ENCODE data around the gene ATXN7L1. TPM values are rescaled to one million over a fixed set of nuclear protein-coding genes. Genes with fewer than 3 reads are reported as not detected.
"Not testable (repeated sequence)": the region's sequence is repeated elsewhere in the genome, so short reads cannot be mapped to it uniquely, and the experiment has no call there.

The ATXN7L1 gene
- total RNA-seq, 1 donor from 2014 or later, result 3.5 TPM

GRCh38 chr7:105805447-105806019, 70.9 kb downstream of the ATXN7L1 start:
- peak in 1 of 2 donors; percentile 36 for DNase-seq (ENCODE audit: low read depth in 2 of 2)

GRCh38 chr7:105803429-105803736, 73.0 kb downstream of the ATXN7L1 start:
- no peak for DNase-seq (ENCODE audit: low read depth in 2 of 2)

- DNase-seq (ENCODE audit: low read depth in 2 of 2), result no peak
These were observed 73.6 kb downstream of the ATXN7L1 start for GRCh38 chr7:105802604-105803428.

GRCh38 chr7:105800849-105801534, 75.4 kb downstream of the ATXN7L1 start:
- DNase-seq (ENCODE audit: low read depth in 2 of 2), result no peak

GRCh38 chr7:105800442-105800841, 76.0 kb downstream of the ATXN7L1 start:
- no peak for DNase-seq (ENCODE audit: low read depth in 2 of 2)

GRCh38 chr7:105799677-105800076, 76.7 kb downstream of the ATXN7L1 start:
- no peak for DNase-seq (ENCODE audit: low read depth in 2 of 2)

- DNase-seq (ENCODE audit: low read depth in 2 of 2), result no peak
These were observed 77.4 kb downstream of the ATXN7L1 start for GRCh38 chr7:105799006-105799405.

- no peak for DNase-seq (ENCODE audit: low read depth in 2 of 2)
These were observed 78.7 kb downstream of the ATXN7L1 start for GRCh38 chr7:105797652-105798051.

- DNase-seq (ENCODE audit: low read depth in 2 of 2), result no peak
These were observed 80.0 kb downstream of the ATXN7L1 start for GRCh38 chr7:105796365-105796764.

- no peak for DNase-seq (ENCODE audit: low read depth in 2 of 2)
These were observed 81.4 kb downstream of the ATXN7L1 start for GRCh38 chr7:105794741-105795729.

GRCh38 chr7:105792488-105793370, 83.7 kb downstream of the ATXN7L1 start:
- DNase-seq (ENCODE audit: low read depth in 2 of 2), result no peak

GRCh38 chr7:105791926-105792325, 84.5 kb downstream of the ATXN7L1 start:
- no peak for DNase-seq (ENCODE audit: low read depth in 2 of 2)

GRCh38 chr7:105790996-105791395, 85.4 kb downstream of the ATXN7L1 start:
- no peak for DNase-seq (ENCODE audit: low read depth in 2 of 2)

- not testable (repeated sequence) for DNase-seq (ENCODE audit: low read depth in 2 of 2)
These were observed 85.9 kb downstream of the ATXN7L1 start for GRCh38 chr7:105790452-105790851.

- DNase-seq (ENCODE audit: low read depth in 2 of 2), result no peak
These were observed 87.5 kb downstream of the ATXN7L1 start for GRCh38 chr7:105788816-105789349.

- DNase-seq (ENCODE audit: low read depth in 2 of 2), result no peak
These were observed 88.0 kb downstream of the ATXN7L1 start for GRCh38 chr7:105788356-105788755.

- no peak for DNase-seq (ENCODE audit: low read depth in 2 of 2)
These were observed 88.6 kb downstream of the ATXN7L1 start for GRCh38 chr7:105787793-105788192.

GRCh38 chr7:105786520-105787470, 89.6 kb downstream of the ATXN7L1 start:
- DNase-seq (ENCODE audit: low read depth in 2 of 2), result no peak

Measured in dermis microvascular lymphatic vessel endothelial cell (primary cell).